ENCODE results near the gene NCAM1.

The NCAM1 gene

DNA sequence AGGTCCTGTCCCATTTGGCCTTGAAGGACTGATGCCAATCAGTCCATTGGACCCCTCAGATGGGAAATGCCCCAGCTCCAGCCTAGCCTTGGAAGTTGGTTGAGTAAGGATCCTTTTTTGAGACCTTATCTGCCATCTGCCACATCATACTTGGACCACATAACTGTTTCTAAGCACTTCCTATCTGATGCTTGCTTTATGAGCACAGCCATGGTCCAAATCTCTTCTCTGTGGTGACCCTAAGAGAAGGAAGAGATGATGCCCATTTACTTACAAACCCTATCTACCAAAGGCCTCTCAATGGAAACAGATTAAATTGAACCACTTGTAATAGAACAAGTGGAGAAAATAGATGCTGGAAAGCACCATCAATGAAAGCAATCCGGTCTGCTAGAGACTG, 299.3 kb downstream of the NCAM1 start:
- DNase-seq = no peak

DNA sequence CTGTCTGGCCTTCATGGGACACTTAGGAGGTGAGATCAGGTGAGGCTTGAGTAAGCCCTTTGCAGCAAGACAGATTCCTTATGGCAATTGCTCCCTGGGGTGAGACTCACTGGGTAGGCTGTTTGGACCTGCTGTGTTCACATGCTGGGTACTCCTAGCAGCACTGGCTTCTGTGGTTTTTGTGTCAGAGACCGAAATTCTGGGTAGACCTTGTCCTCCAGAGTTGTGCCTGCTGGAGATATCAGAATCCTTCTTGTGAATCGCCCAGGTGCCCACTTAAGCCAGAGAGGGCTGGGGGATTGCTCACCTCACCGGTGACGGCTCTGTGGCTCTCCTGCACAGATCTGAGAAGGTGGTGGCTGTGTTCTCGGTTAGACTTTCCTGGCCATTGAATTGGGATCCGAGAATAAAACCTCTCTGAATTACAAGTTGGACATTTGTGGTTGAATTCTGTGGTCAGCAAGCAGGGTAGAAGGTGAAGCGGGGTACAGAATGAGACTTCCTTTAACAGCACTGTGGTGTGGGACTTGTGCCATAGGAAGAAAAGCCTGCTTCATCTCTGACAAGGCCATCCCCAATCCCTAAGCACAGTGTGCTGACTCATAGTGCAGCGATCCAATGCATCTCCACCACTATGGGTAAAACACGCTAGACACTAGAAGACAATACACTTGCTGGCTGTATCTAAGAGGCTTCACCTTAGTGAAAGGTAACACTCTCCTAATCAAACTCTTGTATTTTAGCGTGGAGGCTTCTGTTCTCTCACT, 300.7 kb downstream of the NCAM1 start:
- DNase-seq = no peak

DNA sequence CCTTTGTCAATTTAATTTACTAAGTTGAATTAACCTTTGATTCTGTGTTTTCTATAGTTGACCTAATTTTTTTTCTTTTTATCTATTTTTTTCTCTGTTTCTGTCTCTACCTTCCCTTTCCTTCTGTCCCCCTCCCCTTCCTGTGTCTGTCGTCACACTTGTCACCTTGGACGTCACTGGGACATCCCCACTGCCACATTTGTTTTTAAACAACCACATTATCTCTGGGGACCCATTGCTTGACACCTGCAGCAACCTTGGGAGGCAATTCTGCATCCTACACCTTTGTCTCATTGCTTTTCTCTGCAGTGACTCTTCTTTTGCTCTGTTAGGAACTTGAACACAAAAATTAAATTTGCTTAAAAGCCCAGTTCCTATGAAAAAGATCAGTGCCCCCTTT, 301.4 kb downstream of the NCAM1 start:
- no peak for DNase-seq

DNA sequence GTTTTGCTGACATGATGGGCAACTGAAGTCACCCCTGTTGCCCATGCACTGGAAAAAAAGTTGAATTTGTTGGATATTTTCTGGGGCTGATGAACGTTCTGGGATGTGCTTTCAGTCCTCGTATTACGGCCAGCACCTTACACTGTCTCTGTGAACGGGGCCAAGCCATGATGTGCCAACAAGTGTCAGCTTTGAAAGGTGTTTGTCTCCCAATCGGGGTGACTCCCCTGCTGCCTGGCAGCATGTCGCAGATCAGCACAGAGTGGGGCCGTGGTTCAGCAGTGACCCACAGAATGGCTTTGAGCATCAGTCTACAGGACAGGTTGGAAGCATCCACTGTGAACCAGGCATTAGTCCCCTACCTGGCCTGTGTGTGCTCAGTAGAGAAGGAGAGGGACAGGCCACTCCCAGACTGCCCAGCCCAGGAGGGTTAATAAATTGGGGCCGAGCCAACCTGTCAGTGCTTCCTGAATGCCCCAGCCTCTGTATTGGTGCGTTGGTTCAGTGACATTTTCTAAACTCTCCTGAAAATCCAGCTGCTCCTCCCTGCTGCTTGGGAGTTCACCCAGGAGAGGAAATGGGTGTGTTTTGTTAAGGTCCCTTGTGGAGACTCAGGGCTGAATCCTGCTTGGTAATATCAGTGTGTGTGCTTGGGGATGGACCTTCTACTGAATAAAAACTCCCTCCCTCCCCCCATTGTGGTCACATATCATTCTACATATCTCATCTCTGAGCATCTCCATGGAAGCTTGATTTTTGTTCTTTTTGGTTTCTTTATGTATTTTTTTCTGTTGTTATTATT, 302.4 kb downstream of the NCAM1 start:
- DNase-seq = no peak

DNA sequence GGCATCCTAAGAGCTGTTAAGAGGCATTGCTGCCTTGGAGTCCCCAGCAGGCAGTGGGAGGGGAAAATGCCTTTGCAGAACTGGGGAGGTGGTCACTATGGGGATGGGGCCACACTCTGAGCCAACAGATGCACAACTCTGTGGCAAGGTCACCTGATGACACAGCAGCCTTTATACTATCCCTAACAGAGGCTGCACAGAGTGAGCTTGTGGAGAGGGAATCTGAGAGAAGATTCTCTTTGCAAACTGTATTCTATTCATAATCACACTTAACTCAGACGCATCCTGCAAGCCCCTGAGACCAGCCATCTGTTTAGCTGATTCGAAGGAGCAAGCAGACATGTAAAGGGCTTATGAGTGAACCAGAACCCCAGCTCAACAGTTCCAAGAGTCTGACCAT, 304.1 kb downstream of the NCAM1 start:
- DNase-seq = no peak

DNA sequence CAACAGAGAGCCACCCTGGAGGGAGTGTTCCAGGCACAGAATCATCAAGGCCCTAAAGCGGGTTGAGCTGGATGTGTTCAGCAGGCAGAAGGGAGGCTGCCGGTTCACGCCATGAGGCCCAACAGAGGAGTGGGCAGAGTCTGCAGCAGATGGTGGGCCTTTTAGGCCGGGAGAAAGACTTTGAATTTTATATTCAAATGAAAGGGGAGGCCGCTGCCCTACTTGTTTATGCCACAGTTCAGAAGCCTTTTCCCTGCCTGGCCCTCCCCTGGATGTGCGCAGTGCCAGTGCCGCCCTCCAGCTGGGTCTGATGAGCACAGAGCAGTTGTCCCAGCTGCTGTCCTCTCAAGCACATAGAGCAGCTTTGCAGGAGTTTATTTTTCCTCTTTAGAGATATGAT, 306.3 kb downstream of the NCAM1 start:
- no peak for DNase-seq

DNA sequence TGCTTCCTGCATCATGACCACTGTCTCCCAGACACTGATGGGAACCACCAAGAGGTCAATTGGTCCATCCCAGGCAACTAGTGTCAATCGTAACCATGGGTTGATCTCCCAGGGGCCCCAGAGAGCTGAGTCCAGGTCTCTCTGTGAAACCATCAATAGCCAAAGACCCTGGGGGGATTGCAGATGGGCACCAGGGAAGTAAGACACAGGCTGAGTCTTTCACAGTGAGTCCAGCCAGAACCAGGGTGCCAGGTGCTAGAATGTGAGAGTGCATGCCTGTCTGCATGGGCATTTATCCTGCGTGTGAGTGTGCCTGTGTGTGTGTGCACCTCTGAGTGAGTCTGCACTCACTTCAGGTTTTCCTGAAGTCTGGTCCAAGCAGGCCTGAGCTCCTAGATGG, 307.9 kb downstream of the NCAM1 start:
- no peak for DNase-seq

DNA sequence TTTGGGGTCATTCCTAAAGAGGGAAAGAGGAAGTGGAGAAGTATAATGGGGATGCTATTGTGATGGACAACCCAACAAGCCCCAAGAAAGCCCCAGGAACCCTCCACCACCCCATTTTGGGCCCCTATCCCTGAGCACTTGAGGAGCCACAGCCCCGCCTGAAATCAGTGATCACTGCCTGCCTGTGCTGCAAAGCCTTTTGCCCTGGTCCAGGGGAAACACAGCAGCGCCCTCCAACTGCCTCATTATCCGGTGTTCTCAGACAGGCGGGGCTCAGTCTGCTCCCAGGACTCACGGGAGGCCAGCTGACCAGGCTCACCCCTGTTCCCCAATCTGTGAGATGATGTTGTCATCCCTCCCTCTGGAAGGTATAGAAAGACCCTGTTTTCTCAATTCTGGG, 308.4 kb downstream of the NCAM1 start:
- DNase-seq = no peak

DNA sequence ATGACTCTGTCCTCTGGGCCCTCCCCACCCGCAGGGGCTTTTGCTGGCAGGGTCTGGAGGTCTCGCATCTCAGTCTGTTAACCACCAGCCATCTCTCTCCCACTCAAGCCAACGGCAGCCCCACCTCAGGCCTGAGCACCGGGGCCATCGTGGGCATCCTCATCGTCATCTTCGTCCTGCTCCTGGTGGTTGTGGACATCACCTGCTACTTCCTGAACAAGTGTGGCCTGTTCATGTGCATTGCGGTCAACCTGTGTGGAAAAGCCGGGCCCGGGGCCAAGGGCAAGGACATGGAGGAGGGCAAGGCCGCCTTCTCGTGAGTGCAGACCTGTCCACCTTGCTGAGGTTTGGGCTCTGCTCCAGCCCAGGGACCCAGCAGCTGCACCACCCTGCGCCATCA, 308.9 kb downstream of the NCAM1 start:
- DNase-seq = no peak

DNA sequence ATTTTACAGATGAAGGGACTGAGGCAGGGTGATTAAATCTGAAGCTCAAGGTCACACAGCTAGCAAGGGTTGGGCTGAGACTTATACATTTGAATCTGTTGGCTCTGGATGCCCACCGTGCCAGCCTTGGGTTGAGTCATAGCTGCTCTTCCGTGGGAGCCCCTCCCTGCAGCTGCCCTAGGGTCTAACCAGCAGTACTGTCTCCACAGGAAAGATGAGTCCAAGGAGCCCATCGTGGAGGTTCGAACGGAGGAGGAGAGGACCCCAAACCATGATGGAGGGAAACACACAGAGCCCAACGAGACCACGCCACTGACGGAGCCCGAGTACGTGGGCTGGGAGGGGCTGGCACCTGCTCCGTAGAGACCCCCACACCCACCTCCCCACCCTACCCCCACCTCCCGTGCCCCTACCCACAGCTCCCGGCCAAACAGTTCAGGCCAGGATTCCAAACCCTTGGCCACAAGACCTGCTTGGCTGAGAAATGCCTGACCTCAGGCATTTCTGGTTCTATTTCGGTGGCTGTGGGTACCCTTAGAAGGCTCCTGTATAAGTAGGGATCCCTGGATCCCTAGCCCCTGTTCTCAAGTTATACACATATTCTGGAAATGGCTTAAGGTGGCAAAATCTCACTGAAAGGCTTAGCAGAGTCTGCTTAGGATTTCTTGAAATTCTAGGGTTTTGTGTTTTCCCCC, 310.5 kb downstream of the NCAM1 start:
- DNase-seq = no peak

DNA sequence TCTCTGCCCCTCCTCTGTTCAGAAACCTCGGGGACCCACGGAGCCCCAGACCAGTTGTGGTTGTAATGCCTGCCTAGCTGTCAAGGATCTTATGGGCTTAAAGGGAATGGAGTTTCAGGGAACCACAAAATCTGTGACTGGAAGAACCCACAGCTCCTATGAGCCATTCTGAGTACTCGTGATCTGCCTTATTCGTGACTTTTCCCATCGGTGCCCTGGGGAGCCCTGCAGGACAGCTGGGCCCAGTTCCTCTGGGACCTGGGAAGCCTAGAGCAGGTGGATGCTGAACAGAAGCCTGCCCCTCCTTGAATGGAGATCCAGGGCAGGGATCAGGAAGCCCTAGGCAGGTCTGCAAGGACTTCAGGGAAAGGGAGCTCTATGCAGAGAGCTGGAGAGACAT, 311.1 kb downstream of the NCAM1 start:
- DNase-seq = no peak

DNA sequence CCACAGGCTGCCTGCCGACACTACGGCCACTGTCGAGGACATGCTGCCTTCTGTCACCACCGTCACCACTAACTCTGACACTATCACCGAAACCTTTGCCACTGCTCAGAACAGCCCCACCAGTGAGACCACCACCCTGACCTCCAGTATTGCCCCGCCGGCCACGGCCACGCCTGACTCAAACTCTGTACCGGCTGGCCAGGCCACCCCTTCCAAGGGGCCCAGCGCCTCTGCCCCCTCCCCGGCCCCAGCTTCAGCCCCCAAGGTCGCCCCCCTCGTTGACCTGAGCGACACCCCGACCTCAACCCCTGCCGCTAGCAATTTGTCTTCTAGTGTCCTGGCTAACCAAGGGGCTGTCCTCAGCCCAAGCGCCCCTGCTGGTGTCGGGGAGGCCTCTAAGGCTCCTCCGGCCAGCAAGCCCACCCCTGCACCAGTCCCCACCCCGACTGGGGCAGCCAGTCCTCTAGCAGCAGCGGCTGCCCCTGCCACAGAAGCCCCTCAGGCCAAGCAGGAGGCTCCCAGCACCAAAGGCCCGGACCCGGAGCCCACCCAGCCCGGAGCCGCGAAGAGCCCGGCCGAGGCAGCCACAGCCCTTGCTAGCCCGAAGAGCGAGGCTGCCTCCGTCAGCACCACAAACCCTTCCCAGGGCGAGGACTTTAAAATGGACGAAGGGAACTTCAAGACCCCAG, 311.9 kb downstream of the NCAM1 start:
- no peak for DNase-seq

DNA sequence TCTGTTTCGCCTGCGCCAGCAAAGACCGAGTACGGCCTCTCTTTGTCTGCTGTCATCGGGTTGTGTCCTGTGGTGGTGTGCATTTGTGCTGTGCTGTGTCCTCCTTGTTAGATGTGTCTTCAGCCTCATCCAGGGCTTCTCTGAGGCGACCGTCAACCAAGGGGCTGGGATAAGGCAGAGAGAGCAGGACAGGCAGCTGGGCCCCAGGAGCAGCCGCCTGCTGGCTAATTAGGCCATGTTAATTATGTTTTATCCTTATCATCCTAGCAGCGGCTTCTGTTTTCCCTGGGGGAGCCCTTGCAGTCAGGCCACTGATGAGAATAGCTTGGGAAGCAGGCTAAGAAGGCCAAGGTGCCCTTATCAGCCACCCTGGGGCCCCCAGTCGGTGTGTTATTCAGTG, 312.5 kb downstream of the NCAM1 start:
- DNase-seq = no peak

DNA sequence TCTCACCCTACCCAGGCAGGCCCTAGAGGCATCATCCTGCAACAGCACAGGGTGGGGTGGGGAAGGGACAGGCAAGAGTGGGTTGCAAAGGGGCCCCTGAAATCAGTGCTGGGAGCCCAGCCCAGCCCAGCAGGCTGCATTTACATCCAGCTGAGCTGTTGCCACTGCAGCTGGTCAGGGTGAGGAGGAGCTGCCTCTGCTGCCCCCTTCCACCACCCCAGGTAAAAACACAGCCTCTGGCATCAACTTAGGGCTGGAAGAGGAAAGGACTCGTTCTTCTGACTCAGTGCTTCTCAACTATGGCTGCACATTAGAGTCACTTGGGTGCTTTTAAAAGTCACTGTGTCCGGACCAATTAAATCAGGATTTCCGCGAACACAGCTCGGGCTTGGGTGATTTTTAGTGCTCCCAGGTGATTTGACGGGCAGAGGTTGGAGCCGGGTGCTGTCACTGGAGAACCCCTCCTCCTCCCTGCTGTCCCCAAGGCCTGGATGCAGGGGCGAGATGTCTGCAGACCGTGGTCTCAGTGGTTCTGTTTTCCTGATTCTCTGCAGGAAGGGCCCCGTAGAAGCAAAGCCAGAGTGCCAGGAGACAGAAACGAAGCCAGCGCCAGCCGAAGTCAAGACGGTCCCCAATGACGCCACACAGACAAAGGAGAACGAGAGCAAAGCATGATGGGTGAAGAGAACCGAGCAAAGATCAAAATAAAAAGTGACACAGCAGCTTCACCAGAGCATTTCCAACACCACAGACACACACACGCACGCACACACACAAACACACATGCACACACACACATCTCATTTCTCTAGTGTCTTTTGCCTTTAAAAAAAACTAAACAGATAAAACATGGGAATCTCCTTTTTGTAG, 313.7 kb downstream of the NCAM1 start:
- no peak for DNase-seq

DNA sequence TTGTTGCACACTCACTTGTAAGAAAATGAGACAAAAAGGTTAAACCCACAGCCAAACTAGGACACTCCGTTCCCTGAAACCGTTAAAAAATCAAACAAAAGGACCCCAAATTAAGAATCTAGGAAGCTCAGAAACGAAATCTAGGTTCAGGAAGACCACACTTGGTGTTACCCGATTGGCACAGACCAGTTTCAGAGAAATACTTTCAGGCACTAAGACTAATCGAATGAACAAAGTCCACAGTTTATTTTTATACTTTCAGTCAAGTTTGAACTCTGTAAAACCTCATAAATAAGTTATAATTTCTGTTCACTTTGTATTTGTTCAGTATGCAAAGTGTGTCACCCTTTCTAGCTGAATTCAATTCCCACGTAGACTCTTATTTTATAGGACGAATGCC, 314.4 kb downstream of the NCAM1 start:
- no peak for DNase-seq

DNA sequence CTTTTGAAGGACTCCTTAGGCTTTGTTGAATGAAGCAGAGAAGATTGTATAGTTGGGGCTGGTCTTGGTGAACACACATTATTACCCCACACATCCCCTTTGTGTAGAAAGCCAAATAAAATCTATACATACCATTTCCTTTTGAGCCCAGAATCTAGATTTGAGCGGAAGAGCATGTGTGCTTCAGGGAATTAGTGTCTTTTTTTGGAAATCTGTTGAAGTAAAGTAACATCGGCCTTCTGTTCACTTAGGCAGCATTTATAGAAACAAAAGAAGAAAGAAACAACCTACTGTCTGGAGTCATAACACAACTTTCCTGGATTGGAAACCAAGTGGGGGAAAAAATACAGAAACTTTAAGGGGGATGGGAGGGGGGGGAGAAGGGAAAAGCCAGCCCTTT, 315.2 kb downstream of the NCAM1 start:
- no peak for DNase-seq

DNA sequence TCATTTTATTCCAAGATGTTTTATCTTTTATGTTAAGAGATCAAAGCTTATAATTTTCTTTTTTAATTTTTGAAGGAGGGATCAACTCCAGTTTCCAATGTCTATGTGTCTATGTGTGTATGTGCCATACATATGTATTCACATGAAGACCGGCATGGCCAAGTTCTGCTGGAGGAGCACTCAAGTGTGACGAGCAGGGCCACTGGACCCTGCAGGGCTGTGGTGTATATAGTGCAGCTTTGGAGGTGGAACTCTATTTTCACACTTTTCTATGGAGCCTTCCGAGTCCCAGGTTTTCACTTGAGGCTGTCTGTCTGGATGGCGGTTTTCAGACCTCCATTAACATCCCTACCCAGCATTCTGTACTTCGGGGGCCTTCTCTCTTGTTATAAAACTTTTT, 316.7 kb downstream of the NCAM1 start:
- DNase-seq = no peak

DNA sequence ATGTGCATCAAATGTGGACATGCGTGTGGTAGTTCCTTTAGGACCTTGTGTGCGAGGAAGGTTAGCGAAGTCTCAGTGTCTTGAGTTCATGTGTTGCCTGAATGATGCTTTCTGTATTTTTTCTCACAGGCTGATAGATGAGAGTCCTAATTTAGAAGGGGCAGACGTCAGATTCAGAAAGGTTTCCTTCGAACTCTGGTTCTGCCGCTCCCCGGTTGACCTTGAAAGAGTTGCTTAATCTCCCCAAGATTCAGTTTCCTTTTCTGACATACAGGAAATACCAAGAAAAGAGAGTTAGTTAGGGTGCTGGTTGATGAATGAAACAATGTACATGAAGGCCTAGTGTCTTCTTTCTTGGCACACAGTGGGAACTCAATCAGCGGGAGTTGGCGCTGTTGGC, 317.3 kb downstream of the NCAM1 start:
- DNase-seq = no peak

DNA sequence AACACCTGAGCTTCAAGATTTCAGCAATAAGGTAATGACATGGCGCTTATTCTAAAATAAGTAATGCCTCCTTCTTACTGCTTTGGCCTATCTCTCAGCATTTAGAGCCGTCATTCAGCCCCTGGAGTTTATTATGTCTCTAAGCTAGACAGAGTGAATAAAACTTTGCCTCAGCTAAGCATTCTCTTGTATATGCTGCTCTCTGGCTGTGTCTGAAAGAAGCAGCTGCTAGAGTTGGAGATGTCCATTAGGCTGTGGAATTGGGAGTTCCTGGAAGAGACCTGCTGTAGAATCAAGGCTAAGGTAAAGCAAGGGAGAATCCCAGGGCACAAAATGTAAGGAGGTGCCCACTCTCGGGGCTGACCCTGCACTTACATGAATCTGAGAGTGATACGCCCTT, 317.7 kb downstream of the NCAM1 start:
- no peak for DNase-seq

DNA sequence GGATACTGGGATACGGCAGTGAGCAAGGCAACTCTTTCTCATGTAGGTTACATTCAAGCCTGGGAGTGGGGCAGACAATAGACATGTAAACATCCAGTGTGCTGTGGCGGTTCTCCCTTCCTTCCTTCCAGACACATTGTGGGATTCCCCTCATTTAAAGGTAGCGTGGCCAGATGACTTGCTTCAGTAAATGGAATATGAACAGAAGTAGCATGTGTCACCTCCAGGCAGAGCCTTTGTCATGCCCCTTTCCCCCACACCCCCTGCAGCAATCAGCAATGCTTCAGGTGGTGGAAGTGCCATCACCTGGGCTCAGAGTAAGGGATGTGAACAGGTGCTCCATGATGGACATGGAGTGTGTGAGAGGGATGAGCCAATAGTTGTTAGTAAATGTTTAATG, 318.4 kb downstream of the NCAM1 start:
- no peak for DNase-seq

DNA sequence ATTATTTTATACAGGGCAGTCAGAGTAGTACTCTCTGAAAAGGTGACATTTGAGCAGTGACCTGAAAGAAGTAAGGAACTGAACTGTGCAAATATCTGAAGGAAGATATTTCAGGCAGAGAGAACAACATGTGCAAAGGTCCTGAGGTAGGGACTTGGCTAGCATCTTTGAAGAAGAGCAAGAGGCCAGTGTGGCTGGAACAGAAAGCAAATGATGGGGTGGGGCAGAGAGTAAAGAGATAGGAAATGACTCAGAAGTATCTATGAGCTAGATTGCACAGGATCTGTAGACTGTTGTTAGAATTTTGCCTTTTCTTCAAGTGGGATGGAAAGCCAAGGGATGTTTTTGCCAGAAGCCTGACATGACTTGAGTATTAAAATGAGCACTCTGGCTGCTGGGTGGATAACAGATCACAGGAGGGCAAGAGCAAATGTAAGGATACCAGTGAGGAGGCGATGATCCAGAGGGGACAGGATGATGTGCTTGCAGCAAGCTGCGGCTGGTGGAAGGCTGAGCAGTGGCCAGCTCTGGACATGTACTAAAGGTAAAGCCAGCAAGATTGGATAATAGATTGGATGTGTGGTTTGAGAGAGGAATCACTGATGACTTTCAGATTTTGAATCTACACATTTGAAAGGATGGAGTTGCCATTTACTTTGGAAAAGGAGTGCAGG, 320.0 kb downstream of the NCAM1 start:
- no peak for DNase-seq

Data from NCI-H226 (cell line).